Keratinocyte (primary cell): ENCODE data around the gene PTPRD. TPM values are rescaled to one million over a fixed set of nuclear protein-coding genes. Genes with fewer than 3 reads are reported as not detected.

Experiments used
- DNase-seq: peaks from one replicate; pipeline ENCODE4 v3.0.0-alpha.2; 2011; ENCODE audit warnings: low read depth, missing footprints, low spot score
- FAIRE-seq: peaks from 2 replicates; lab custom pipeline; 2011; peaks lifted over from hg19 to GRCh38; lab: Jason Lieb, UNC
- H2AFZ ChIP-seq: 2 replicates; pipeline ENCODE4 v1.6.0; 2012; ENCODE audit warnings: low read length, control low read depth, inconsistent platforms; ENCODE audit not compliant: control insufficient read depth
- H3K27ac ChIP-seq: 2 replicates; pipeline ENCODE4 v1.5.1; 2011; ENCODE audit warnings: low read length; ENCODE audit not compliant: control insufficient read depth, insufficient read depth
- H3K27me3 ChIP-seq: 3 replicates; pipeline ENCODE4 v1.6.0; 2011; ENCODE audit warnings: low read length; ENCODE audit not compliant: control insufficient read depth, insufficient read depth; ENCODE audit errors: extremely low read depth
- H3K36me3 ChIP-seq, 2 experiments: 2 replicates in 1 of 2; 3 replicates in 1 of 2; pipeline ENCODE4 v1.5.1; 2011; ENCODE audit warnings: low read length in 2 of 2, mild to moderate bottlenecking in 1 of 2; ENCODE audit not compliant: control insufficient read depth in 2 of 2, insufficient read depth in 2 of 2; ENCODE audit errors: extremely low read depth in 1 of 2
- H3K4me1 ChIP-seq: 3 replicates; pipeline ENCODE4 v1.5.1; 2011; ENCODE audit warnings: low read length; ENCODE audit not compliant: control insufficient read depth, insufficient read depth; ENCODE audit errors: extremely low read depth
- H3K4me2 ChIP-seq: 3 replicates; pipeline ENCODE4 v1.6.0; 2011; ENCODE audit warnings: low read depth, low read length; ENCODE audit not compliant: control insufficient read depth, insufficient read depth; ENCODE audit errors: extremely low read depth
- H3K4me3 ChIP-seq, 3 experiments: fragments of 200-600 bp in 1 of 3; sonication (generic) in 1 of 3; 2 replicates in 2 of 3; 3 replicates in 1 of 3; pipeline ENCODE4 v1.5.1; 2011 to 2016; ENCODE audit warnings: low read length in 3 of 3, mild to moderate bottlenecking in 3 of 3, control low read depth in 2 of 3, inconsistent platforms in 1 of 3, low read depth in 1 of 3, mixed read lengths in 1 of 3, mixed run types in 1 of 3, moderate library complexity in 1 of 3; ENCODE audit not compliant: control insufficient read depth in 2 of 3, insufficient read depth in 2 of 3; ENCODE audit errors: extremely low read depth in 1 of 3
- H3K79me2 ChIP-seq: 2 replicates; pipeline ENCODE4 v1.6.0; 2012; ENCODE audit warnings: low read length; ENCODE audit not compliant: control insufficient read depth, insufficient read depth
- H3K9ac ChIP-seq: 3 replicates; pipeline ENCODE4 v1.6.0; 2011; ENCODE audit warnings: low read length; ENCODE audit not compliant: control insufficient read depth, insufficient read depth; ENCODE audit errors: extremely low read depth
- H3K9me1 ChIP-seq: 3 replicates; pipeline ENCODE4 v1.6.0; 2011; ENCODE audit warnings: low read length; ENCODE audit not compliant: control insufficient read depth, insufficient read depth; ENCODE audit errors: extremely low read depth
- H3K9me3 ChIP-seq: 2 replicates; pipeline ENCODE4 v1.5.1; 2012; ENCODE audit warnings: low read depth, low read length; ENCODE audit not compliant: control insufficient read depth
- H4K20me1 ChIP-seq: 3 replicates; pipeline ENCODE4 v1.6.0; 2011; ENCODE audit warnings: low read length; ENCODE audit not compliant: control insufficient read depth, insufficient read depth; ENCODE audit errors: extremely low read depth
- EZH2 ChIP-seq: IDR thresholded peaks from one replicate; pipeline ENCODE4 v1.6.1; 2012; ENCODE audit warnings: inconsistent platforms, mild to moderate bottlenecking, low read length, moderate library complexity
- dilution Hi-C: fragments of 300-500 bp; cut with MboI; formaldehyde crosslinking; loops from one replicate; pipeline ENCODE4 v1.7.0; 2020; ENCODE audit warnings: low sequenced_read_pairs; ENCODE audit not compliant: extremely low pct_ligation_motif_present
- polyA plus RNA-seq, 5 experiments: library from polyadenylated mRNA; depleted of rRNA in 3 of 5; stranded (reverse) in 3 of 5; stranded (forward) in 1 of 5; unstranded in 1 of 5; fragments of >200 nt; gene quantifications; 1 replicate in 1 of 5; 2 replicates in 3 of 5; 3 replicates in 1 of 5; pipeline versions ENCODE4 v1.2.1 to v1.2.3, GENCODE V29; 2011 to 2012; ENCODE audit warnings: missing spikeins in 2 of 5, low read depth in 1 of 5, low replicate concordance in 1 of 5
- TF ChIP-seq, protein P1 (sequence below), 3 experiments: IDR thresholded peaks in 1 of 3; conservative IDR thresholded peaks in 1 of 3; optimal IDR thresholded peaks in 1 of 3; 2 replicates in 2 of 3; 3 replicates in 1 of 3; pipeline versions ENCODE3 to v1.5.1; 2011; ENCODE audit warnings: low read length in 3 of 3, mild to moderate bottlenecking in 3 of 3, moderate library complexity in 2 of 3, control low read depth in 1 of 3, inconsistent platforms in 1 of 3; ENCODE audit not compliant: insufficient read depth in 2 of 3; ENCODE audit errors: extremely low read depth in 1 of 3

PTPRD gene
- polyA plus RNA-seq, 1 donor (not counting 4 experiments of a cell fraction or from before 2014, with no cell fraction given), result 0.10 TPM

DNA sequence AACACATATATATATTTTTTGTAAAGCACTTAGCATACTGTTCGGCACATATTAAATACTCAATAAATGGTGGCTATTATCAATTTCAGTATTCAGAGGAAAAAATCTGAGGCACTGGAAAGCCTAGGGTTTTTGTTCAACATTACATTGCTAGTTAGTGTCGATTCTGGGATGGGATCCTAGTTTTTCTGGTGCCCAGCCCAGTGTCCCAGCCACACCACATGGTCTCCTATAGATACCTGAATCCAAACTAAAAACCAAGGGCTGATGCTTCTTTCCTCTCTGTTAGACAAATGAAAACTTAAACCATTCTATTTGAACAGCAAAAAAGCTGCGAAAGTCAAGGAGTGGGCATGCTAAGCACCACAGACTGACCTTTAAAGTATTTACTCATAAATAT, 2002.5 kb downstream of the PTPRD start:
- no peak for TF ChIP-seq EZH2
- TF ChIP-seq, protein P1, sequence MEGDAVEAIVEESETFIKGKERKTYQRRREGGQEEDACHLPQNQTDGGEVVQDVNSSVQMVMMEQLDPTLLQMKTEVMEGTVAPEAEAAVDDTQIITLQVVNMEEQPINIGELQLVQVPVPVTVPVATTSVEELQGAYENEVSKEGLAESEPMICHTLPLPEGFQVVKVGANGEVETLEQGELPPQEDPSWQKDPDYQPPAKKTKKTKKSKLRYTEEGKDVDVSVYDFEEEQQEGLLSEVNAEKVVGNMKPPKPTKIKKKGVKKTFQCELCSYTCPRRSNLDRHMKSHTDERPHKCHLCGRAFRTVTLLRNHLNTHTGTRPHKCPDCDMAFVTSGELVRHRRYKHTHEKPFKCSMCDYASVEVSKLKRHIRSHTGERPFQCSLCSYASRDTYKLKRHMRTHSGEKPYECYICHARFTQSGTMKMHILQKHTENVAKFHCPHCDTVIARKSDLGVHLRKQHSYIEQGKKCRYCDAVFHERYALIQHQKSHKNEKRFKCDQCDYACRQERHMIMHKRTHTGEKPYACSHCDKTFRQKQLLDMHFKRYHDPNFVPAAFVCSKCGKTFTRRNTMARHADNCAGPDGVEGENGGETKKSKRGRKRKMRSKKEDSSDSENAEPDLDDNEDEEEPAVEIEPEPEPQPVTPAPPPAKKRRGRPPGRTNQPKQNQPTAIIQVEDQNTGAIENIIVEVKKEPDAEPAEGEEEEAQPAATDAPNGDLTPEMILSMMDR (optimal IDR thresholded peaks at IDR 0.05 in 1 of 3, IDR thresholded peaks at IDR 0.05 in 1 of 3, conservative IDR thresholded peaks at IDR 0.05 in 1 of 3; ENCODE audit: extremely low read depth in 1 of 3, insufficient read depth in 2 of 3, low read length in 3 of 3), result no peak
- Histone ChIP-seq H3K9ac (no peak overlapping the region), H4K20me1 (no peaks in the 10 kb centered on the region), H2AFZ (no peak overlapping the region), H3K4me3 (no peak overlapping the region), H3K4me2 (no peak overlapping the region), H3K36me3 (no peaks in the 10 kb centered on the region), H3K27ac (no peak overlapping the region), H3K9me1 (no peaks in the 10 kb centered on the region), H3K4me1 (no peaks in the 10 kb centered on the region), H3K27me3 (no peaks in the 10 kb centered on the region), H3K79me2 (no peaks in the 10 kb centered on the region), H3K9me3 (no peaks in the 10 kb centered on the region)
- dilution Hi-C loops, result no loop called here
- DNase-seq, result no peak
- no peak for FAIRE-seq

DNA sequence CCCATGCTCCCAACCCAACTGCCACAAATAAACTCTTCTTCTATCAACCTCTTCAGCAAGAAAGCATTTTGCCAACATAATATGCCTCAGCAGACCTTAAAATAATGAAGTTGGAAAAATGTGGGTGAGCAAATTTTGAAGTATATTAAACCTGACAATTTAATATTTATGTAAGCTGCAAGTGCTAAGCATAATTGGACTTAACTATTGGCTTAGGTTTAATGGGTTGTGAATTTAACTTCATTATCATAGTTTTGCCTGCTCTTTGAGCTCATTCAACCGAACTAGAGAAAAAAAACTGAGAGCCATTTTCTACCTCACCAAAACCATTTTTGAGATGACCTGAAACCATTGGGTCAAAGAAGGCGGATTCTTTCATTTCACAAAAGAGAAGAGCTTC, 2007.7 kb downstream of the PTPRD start:
- Histone ChIP-seq H3K9me1 (no peaks in the 10 kb centered on the region), H3K27ac (no peak overlapping the region), H2AFZ (no peak overlapping the region), H3K9ac (no peak overlapping the region), H4K20me1 (no peaks in the 10 kb centered on the region), H3K27me3 (no peaks in the 10 kb centered on the region), H3K36me3 (no peaks in the 10 kb centered on the region), H3K79me2 (no peaks in the 10 kb centered on the region), H3K9me3 (no peaks in the 10 kb centered on the region), H3K4me2 (no peak overlapping the region), H3K4me3 (no peak overlapping the region), H3K4me1 (no peaks in the 10 kb centered on the region)
- dilution Hi-C loops, result no loop called here
- TF ChIP-seq, protein P1 (optimal IDR thresholded peaks at IDR 0.05 in 1 of 3, IDR thresholded peaks at IDR 0.05 in 1 of 3, conservative IDR thresholded peaks at IDR 0.05 in 1 of 3; ENCODE audit: extremely low read depth in 1 of 3, insufficient read depth in 2 of 3, low read length in 3 of 3), result no peak
- TF ChIP-seq EZH2, result no peak
- no peak for DNase-seq
- no peak for FAIRE-seq
